Upper lobe of left lung (tissue), 4 donors: ENCODE data around the gene TTC7B.

Experiments used
- POLR2A ChIP-seq, 4 donors: fragments of 450-650 bp; IDR thresholded peaks; one replicate each; pipeline ENCODE4 v1.5.1; 2016 to 2017; ENCODE audit warnings: antibody characterized with exemption in 4 of 4, mild to moderate bottlenecking in 2 of 4
- TF ChIP-seq, protein P1 (sequence below), 6 experiments: fragments of 450-650 bp in 4 of 6; fragments of 200-600 bp in 2 of 6; sonication (generic) in 2 of 6; IDR thresholded peaks; one replicate each; pipeline ENCODE4 v1.5.1; 2016 to 2019; ENCODE audit warnings: antibody characterized with exemption in 6 of 6

DNA sequence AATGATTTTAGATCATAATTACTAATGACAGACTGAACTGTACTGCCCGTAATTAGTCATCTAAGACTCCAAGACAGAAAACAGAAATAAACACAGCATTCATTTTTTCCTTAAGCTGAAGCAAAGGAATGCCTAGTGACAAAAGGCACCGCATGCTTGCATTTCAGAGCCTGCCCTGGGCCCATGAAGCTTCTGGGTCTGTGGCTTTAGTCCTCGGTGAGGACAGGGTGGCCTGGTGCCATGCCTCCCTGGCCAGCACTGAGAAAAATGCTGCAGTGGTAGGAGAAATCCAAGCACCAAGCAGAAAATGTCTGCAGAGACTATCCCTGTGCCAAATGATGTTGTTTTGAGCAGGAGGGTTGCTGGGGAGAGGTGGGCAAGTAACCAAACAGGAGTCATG, 247.8 kb downstream of the TTC7B start:
- TF ChIP-seq POLR2A (IDR thresholded peaks at IDR 0.05), result no peak
- TF ChIP-seq, protein P1, sequence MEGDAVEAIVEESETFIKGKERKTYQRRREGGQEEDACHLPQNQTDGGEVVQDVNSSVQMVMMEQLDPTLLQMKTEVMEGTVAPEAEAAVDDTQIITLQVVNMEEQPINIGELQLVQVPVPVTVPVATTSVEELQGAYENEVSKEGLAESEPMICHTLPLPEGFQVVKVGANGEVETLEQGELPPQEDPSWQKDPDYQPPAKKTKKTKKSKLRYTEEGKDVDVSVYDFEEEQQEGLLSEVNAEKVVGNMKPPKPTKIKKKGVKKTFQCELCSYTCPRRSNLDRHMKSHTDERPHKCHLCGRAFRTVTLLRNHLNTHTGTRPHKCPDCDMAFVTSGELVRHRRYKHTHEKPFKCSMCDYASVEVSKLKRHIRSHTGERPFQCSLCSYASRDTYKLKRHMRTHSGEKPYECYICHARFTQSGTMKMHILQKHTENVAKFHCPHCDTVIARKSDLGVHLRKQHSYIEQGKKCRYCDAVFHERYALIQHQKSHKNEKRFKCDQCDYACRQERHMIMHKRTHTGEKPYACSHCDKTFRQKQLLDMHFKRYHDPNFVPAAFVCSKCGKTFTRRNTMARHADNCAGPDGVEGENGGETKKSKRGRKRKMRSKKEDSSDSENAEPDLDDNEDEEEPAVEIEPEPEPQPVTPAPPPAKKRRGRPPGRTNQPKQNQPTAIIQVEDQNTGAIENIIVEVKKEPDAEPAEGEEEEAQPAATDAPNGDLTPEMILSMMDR (IDR thresholded peaks at IDR 0.05), result no peak
